ENCODE results near the gene ZNF462. TPM values are rescaled to one million over a fixed set of nuclear protein-coding genes. Genes with fewer than 3 reads are reported as not detected.
"Not testable (repeated sequence)": the region's sequence is repeated elsewhere in the genome, so short reads cannot be mapped to it uniquely, and the experiment has no call there.

Gene ZNF462
- total and polyA plus RNA-seq, 12 donors = 4.9 to 86.9 (median 38.5) TPM

GRCh38 chr9:106980551-106981101 is 117.7 kb downstream of the ZNF462 start:
- 89 to 97% (median 96%) methylated on average over 2 of the region's 2 CpGs for WGBS, 4 donors

GRCh38 chr9:106981396-106982287 is 118.7 kb downstream of the ZNF462 start:
- intact Hi-C loops (cut with DNase I) = no loop called here
- TF ChIP-seq POLR2A (IDR thresholded peaks at IDR 0.05) = no peak
- TF ChIP-seq CTCF (IDR thresholded peaks at IDR 0.05) = no peak
- no peak overlapping the region for H3K4me3 ChIP-seq
- DNase-seq = no peak
- peaks cover 0 to 30% of the 10 kb centered on the region in 2 donors for H3K36me3 ChIP-seq (replicated peaks in 1 of 2)
- no peak overlapping the region for H3K27ac ChIP-seq
- no peaks in the 10 kb centered on the region for H3K4me1 ChIP-seq (replicated peaks in 1 of 2)
- no peaks in the 10 kb centered on the region for H3K27me3 ChIP-seq
- H3K9me3 ChIP-seq (replicated peaks in 1 of 3) = no peaks in the 10 kb centered on the region
- WGBS, 4 donors = 94 to 97% (median 96%) methylated on average over 10 of the region's 10 CpGs

More at GRCh38 chr9:106980551-106981101, 117.7 kb downstream of the ZNF462 start:
- no peak overlapping the region for H3K27ac ChIP-seq
- TF ChIP-seq POLR2A (IDR thresholded peaks at IDR 0.05) (no peak), CTCF (IDR thresholded peaks at IDR 0.05) (no peak)
- no peaks in the 10 kb centered on the region for H3K9me3 ChIP-seq (replicated peaks in 1 of 3)
- no peaks in the 10 kb centered on the region for H3K4me1 ChIP-seq (replicated peaks in 1 of 2)
- H3K4me3 ChIP-seq = no peak overlapping the region
- peaks cover 0 to 29% of the 10 kb centered on the region in 2 donors for H3K36me3 ChIP-seq (replicated peaks in 1 of 2)
- H3K27me3 ChIP-seq = no peaks in the 10 kb centered on the region
- intact Hi-C loops (cut with DNase I) = no loop called here
- no peak for DNase-seq

GRCh38 chr9:106982636-106983035 is 119.7 kb downstream of the ZNF462 start:
- TF ChIP-seq POLR2A (IDR thresholded peaks at IDR 0.05) (no peak), CTCF (IDR thresholded peaks at IDR 0.05) (no peak)
- Histone ChIP-seq H3K4me3 (no peak overlapping the region), H3K36me3 (replicated peaks in 1 of 2) (peaks cover 0 to 21% of the 10 kb centered on the region in 2 donors), H3K4me1 (replicated peaks in 1 of 2) (no peaks in the 10 kb centered on the region), H3K27me3 (no peaks in the 10 kb centered on the region), H3K9me3 (replicated peaks in 1 of 3) (no peaks in the 10 kb centered on the region), H3K27ac (no peak overlapping the region)
- WGBS, 4 donors = 83 to 90% (median 86%) methylated on average over 9 of the region's 9 CpGs
- intact Hi-C loops (cut with DNase I) = no loop called here
- no peak for DNase-seq

GRCh38 chr9:106983346-106983745 is 120.4 kb downstream of the ZNF462 start:
- TF ChIP-seq POLR2A (IDR thresholded peaks at IDR 0.05) (no peak), CTCF (IDR thresholded peaks at IDR 0.05) (no peak)
- H3K4me1 ChIP-seq (replicated peaks in 1 of 2) = no peaks in the 10 kb centered on the region
- no peak overlapping the region for H3K27ac ChIP-seq
- DNase-seq = no peak
- H3K9me3 ChIP-seq (replicated peaks in 1 of 3) = no peaks in the 10 kb centered on the region
- peaks cover 0 to 21% of the 10 kb centered on the region in 2 donors for H3K36me3 ChIP-seq (replicated peaks in 1 of 2)
- intact Hi-C loops (cut with DNase I) = no loop called here
- WGBS, 4 donors = 81 to 90% (median 84%) methylated on average over 2 of the region's 2 CpGs
- no peaks in the 10 kb centered on the region for H3K27me3 ChIP-seq
- no peak overlapping the region for H3K4me3 ChIP-seq

- 93 to 98% (median 97%) methylated on average over 2 of the region's 2 CpGs for WGBS, 4 donors
- intact Hi-C loops (cut with DNase I) = not testable (repeated sequence)
- peaks cover 0 to 12% of the 10 kb centered on the region in 2 donors for H3K36me3 ChIP-seq (replicated peaks in 1 of 2)
Observed at GRCh38 chr9:106989904-106990303, 126.9 kb downstream of the ZNF462 start.

More at GRCh38 chr9:106989904-106990303, 126.9 kb downstream of the ZNF462 start:
- not testable (repeated sequence) for H3K27ac ChIP-seq; H3K9me3 ChIP-seq (replicated peaks in 1 of 3); H3K4me1 ChIP-seq (replicated peaks in 1 of 2); H3K4me3 ChIP-seq; H3K27me3 ChIP-seq; DNase-seq
